Neural progenitor cell (in vitro differentiated cells): ENCODE measurements around the gene CFAP410. TPM values are rescaled to one million over a fixed set of nuclear protein-coding genes. Genes with fewer than 3 reads are reported as not detected.

Experiments used
- DNase-seq: peaks from one replicate; pipeline ENCODE4 v3.0.0-alpha.2; 2016; ENCODE audit warnings: low spot score
- H2AFZ ChIP-seq: fragments of 200-600 bp; sonication (generic); replicated peaks from 2 replicates; pipeline ENCODE4 v1.6.1; 2016; ENCODE audit warnings: antibody characterized with exemption
- H3F3A ChIP-seq: fragments of 200-600 bp; sonication (generic); 2 replicates; pipeline ENCODE4 v1.6.1; 2016; ENCODE audit warnings: antibody characterized with exemption, low read depth
- H3K27ac ChIP-seq: fragments of 200-600 bp; sonication (generic); 2 replicates; pipeline ENCODE4 v1.5.1; 2016; ENCODE audit warnings: mild to moderate bottlenecking
- H3K27me3 ChIP-seq: fragments of 200-600 bp; sonication (generic); 2 replicates; pipeline ENCODE4 v1.6.1; 2016; ENCODE audit warnings: mild to moderate bottlenecking, moderate library complexity
- H3K36me3 ChIP-seq: fragments of 200-600 bp; sonication (generic); 2 replicates; pipeline ENCODE4 v1.5.1; 2016
- H3K4me1 ChIP-seq: fragments of 200-600 bp; sonication (generic); 2 replicates; pipeline ENCODE4 v1.6.1; 2016; ENCODE audit warnings: mixed run types
- H3K4me2 ChIP-seq: fragments of 200-600 bp; sonication (generic); 2 replicates; pipeline ENCODE4 v1.6.1; 2016
- H3K4me3 ChIP-seq: fragments of 200-600 bp; sonication (generic); 2 replicates; pipeline ENCODE4 v1.5.1; 2016
- H3K79me2 ChIP-seq: fragments of 200-600 bp; sonication (generic); 2 replicates; pipeline ENCODE4 v1.6.1; 2016; ENCODE audit warnings: low read depth
- H3K9ac ChIP-seq: fragments of 200-600 bp; sonication (generic); 2 replicates; pipeline ENCODE4 v1.6.1; 2016
- H3K9me3 ChIP-seq: fragments of 200-600 bp; sonication (generic); 2 replicates; pipeline ENCODE4 v1.5.1; 2016; ENCODE audit warnings: low read depth
- H4K20me1 ChIP-seq: fragments of 200-600 bp; sonication (generic); 2 replicates; pipeline ENCODE4 v1.6.1; 2016; ENCODE audit warnings: low read depth
- H3K27ac Mint-ChIP-seq: 3 replicates; pipeline ENCODE4 v1.8.0; 2021; ENCODE audit warnings: mixed read lengths
- H3K27me3 Mint-ChIP-seq: 2 replicates; pipeline ENCODE4 v1.8.0; 2022; ENCODE audit warnings: low read depth, mild to moderate bottlenecking, inconsistent platforms, moderate library complexity, mixed read lengths; ENCODE audit not compliant: insufficient read depth
- H3K36me3 Mint-ChIP-seq: 3 replicates; pipeline ENCODE4 v1.8.0; 2021; ENCODE audit warnings: mixed read lengths
- H3K4me1 Mint-ChIP-seq: 3 replicates; pipeline ENCODE4 v1.8.0; 2021; ENCODE audit warnings: mixed read lengths
- H3K4me3 Mint-ChIP-seq: 3 replicates; pipeline ENCODE4 v1.8.0; 2021; ENCODE audit warnings: mild to moderate bottlenecking, moderate library complexity, mixed read lengths
- H3K9me3 Mint-ChIP-seq: 3 replicates; pipeline ENCODE4 v1.8.0; 2020; ENCODE audit warnings: mixed read lengths
- EZH2 ChIP-seq: fragments of 200-600 bp; sonication (generic); IDR thresholded peaks from 2 replicates; pipeline ENCODE4 v1.6.1; 2017; ENCODE audit warnings: antibody characterized with exemption, mild to moderate bottlenecking, moderate library complexity
- EZH2phosphoT487 ChIP-seq: fragments of 200-600 bp; sonication (generic); IDR thresholded peaks from 2 replicates; pipeline ENCODE4 v1.6.1; 2017; ENCODE audit warnings: antibody characterized with exemption
- total RNA-seq: library from RNA; depleted of rRNA; stranded (reverse); fragments of >200 nt; gene quantifications from 2 replicates; pipeline ENCODE4 v1.2.3, GENCODE V29; 2015; ENCODE audit warnings: low replicate concordance
- TF ChIP-seq, protein P1 (sequence below): fragments of 200-600 bp; sonication (generic); IDR thresholded peaks from 2 replicates; pipeline ENCODE4 v1.5.1; 2017; ENCODE audit warnings: antibody characterized with exemption, mild to moderate bottlenecking

Gene CFAP410
- total RNA-seq, 1 donor from 2014 or later = 7.5 TPM

DNA sequence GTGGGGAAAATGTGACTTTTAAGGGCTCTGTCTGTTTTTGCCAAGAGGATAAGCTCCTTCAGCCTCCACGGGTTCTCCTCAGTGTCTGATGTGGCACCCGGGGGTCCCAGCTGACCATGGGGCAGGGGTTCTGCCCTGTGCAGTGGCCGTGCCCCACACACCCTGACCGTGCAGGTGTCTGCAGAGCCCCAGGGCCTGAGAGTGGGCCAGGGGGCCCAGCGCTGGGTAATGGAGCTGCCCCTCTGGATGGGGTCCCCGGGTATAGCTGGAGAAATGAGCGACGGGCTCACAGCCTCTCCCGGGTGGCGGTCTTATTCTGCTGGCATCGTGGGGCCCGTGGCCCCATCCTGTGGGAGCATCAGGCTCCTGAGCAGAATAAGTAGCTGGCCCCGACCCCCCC lies 42.3 kb downstream of the CFAP410 start:
- Histone ChIP-seq H3K4me1 (peaks cover 8% of the 10 kb centered on the region), H3K4me3 (no peak overlapping the region), H3K9ac (no peak overlapping the region), H3K27ac (no peak overlapping the region), H3K36me3 (no peaks in the 10 kb centered on the region), H3K4me2 (no peak overlapping the region), H4K20me1 (peaks cover 15% of the 10 kb centered on the region), H3F3A (peaks cover 4% of the 10 kb centered on the region), H3K79me2 (peaks cover 2% of the 10 kb centered on the region), H3K27me3 (peaks cover 22% of the 10 kb centered on the region), H2AFZ (no peak overlapping the region), H3K9me3 (no peaks in the 10 kb centered on the region)
- no peak overlapping the region for H3K4me3 Mint-ChIP-seq
- H3K27ac Mint-ChIP-seq = no peak overlapping the region
- H3K4me1 Mint-ChIP-seq = peaks cover 11% of the 10 kb centered on the region
- DNase-seq = no peak
- no peaks in the 10 kb centered on the region for H3K27me3 Mint-ChIP-seq
- H3K36me3 Mint-ChIP-seq = no peaks in the 10 kb centered on the region
- no peaks in the 10 kb centered on the region for H3K9me3 Mint-ChIP-seq
- TF ChIP-seq EZH2 (no peak), EZH2phosphoT487 (no peak)
- TF ChIP-seq, protein P1, sequence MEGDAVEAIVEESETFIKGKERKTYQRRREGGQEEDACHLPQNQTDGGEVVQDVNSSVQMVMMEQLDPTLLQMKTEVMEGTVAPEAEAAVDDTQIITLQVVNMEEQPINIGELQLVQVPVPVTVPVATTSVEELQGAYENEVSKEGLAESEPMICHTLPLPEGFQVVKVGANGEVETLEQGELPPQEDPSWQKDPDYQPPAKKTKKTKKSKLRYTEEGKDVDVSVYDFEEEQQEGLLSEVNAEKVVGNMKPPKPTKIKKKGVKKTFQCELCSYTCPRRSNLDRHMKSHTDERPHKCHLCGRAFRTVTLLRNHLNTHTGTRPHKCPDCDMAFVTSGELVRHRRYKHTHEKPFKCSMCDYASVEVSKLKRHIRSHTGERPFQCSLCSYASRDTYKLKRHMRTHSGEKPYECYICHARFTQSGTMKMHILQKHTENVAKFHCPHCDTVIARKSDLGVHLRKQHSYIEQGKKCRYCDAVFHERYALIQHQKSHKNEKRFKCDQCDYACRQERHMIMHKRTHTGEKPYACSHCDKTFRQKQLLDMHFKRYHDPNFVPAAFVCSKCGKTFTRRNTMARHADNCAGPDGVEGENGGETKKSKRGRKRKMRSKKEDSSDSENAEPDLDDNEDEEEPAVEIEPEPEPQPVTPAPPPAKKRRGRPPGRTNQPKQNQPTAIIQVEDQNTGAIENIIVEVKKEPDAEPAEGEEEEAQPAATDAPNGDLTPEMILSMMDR = no peak

- Histone ChIP-seq H3K4me3 (no peak overlapping the region), H3K4me1 (peaks cover 8% of the 10 kb centered on the region), H3K9ac (no peak overlapping the region), H3K79me2 (no peaks in the 10 kb centered on the region), H3F3A (peaks cover 4% of the 10 kb centered on the region), H3K4me2 (no peak overlapping the region), H3K36me3 (no peaks in the 10 kb centered on the region), H2AFZ (no peak overlapping the region), H3K9me3 (no peaks in the 10 kb centered on the region), H4K20me1 (peaks cover 7% of the 10 kb centered on the region), H3K27ac (no peak overlapping the region), H3K27me3 (peaks cover 22% of the 10 kb centered on the region)
- no peaks in the 10 kb centered on the region for H3K27me3 Mint-ChIP-seq
- DNase-seq = no peak
- H3K27ac Mint-ChIP-seq = no peak overlapping the region
- no peaks in the 10 kb centered on the region for H3K9me3 Mint-ChIP-seq
- TF ChIP-seq EZH2phosphoT487 (no peak), EZH2 (no peak)
- TF ChIP-seq, protein P1 = no peak
- no peaks in the 10 kb centered on the region for H3K36me3 Mint-ChIP-seq
- no peak overlapping the region for H3K4me3 Mint-ChIP-seq
- H3K4me1 Mint-ChIP-seq = peaks cover 7% of the 10 kb centered on the region
Measured at GRCh38 chr21:44296103-44296519, 43.1 kb downstream of the CFAP410 start.

DNA sequence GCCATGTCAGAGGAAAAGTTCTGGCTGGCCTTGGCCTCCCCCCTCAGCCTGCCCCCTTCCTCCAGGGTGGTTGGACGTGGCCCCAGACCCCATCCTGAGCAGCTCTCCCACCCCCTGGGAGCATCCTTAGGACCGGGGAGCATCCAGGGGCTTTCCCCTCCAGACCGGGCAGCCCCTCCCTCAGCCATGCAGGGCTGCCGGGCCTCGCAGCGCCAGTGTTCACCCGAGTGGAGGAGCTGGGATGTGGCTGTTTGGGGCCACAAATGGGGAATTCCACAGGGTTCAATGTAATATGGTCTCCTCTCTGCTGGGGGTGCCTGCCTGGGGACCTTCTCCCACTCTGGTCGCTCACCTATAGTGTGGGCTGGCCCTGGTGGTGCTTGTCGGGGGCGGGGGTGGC lies 43.5 kb downstream of the CFAP410 start:
- Histone ChIP-seq H3K4me1 (peaks cover 4% of the 10 kb centered on the region), H3K27ac (no peak overlapping the region), H3K4me3 (no peak overlapping the region), H2AFZ (no peak overlapping the region), H3K79me2 (no peaks in the 10 kb centered on the region), H3K36me3 (no peaks in the 10 kb centered on the region), H3K27me3 (peaks cover 22% of the 10 kb centered on the region), H3K9me3 (no peaks in the 10 kb centered on the region), H3K9ac (no peak overlapping the region), H3K4me2 (no peak overlapping the region), H4K20me1 (peaks cover 3% of the 10 kb centered on the region), H3F3A (peaks cover 4% of the 10 kb centered on the region)
- no peaks in the 10 kb centered on the region for H3K36me3 Mint-ChIP-seq
- H3K27me3 Mint-ChIP-seq = peaks cover 2% of the 10 kb centered on the region
- TF ChIP-seq EZH2phosphoT487 (no peak), EZH2 (no peak)
- TF ChIP-seq, protein P1 = no peak
- no peak overlapping the region for H3K4me3 Mint-ChIP-seq
- no peaks in the 10 kb centered on the region for H3K9me3 Mint-ChIP-seq
- H3K4me1 Mint-ChIP-seq = peaks cover 5% of the 10 kb centered on the region
- no peak for DNase-seq
- no peak overlapping the region for H3K27ac Mint-ChIP-seq
